Esophagus muscularis mucosa (tissue), 4 donors: ENCODE measurements around the gene XRCC6. TPM values are rescaled to one million over a fixed set of nuclear protein-coding genes. Genes with fewer than 3 reads are reported as not detected.

Experiments used
- DNase-seq: peaks from one replicate; pipeline ENCODE4 v3.0.0-alpha.2; 2017; ENCODE audit errors: extremely low spot score
- H3K27ac ChIP-seq, 4 donors: fragments of 200-600 bp; sonication (generic); replicated peaks in 1 of 4; 1 replicate in 3 of 4; 2 replicates in 1 of 4; pipeline ENCODE4 v1.5.1; 2016 to 2019; ENCODE audit warnings: mild to moderate bottlenecking in 1 of 4
- H3K27me3 ChIP-seq, 4 donors: fragments of 200-600 bp; sonication (generic); one replicate each; pipeline versions ENCODE4 v1.5.1 to v1.6.0; 2016 to 2019
- H3K36me3 ChIP-seq, 4 donors: fragments of 200-600 bp; sonication (generic); one replicate each; pipeline ENCODE4 v1.5.1; 2016 to 2019
- H3K4me1 ChIP-seq, 4 donors: fragments of 200-600 bp; sonication (generic); one replicate each; pipeline ENCODE4 v1.5.1; 2016 to 2019
- H3K4me3 ChIP-seq, 4 donors: fragments of 200-600 bp; sonication (generic); 1 replicate in 2 of 4; 2 replicates in 2 of 4; pipeline ENCODE4 v1.5.1; 2016 to 2019; ENCODE audit warnings: mild to moderate bottlenecking in 4 of 4, moderate library complexity in 1 of 4
- H3K9me3 ChIP-seq, 4 donors: fragments of 200-600 bp; sonication (generic); 1 replicate in 3 of 4; 2 replicates in 1 of 4; pipeline ENCODE4 v1.5.1; 2016 to 2019
- EP300 ChIP-seq: sonication (generic); formaldehyde crosslinking; IDR thresholded peaks from one replicate; pipeline ENCODE4 v1.6.1; 2017; ENCODE audit warnings: antibody characterized with exemption
- POLR2A ChIP-seq: fragments of 450-650 bp; IDR thresholded peaks from one replicate; pipeline ENCODE4 v1.6.1; 2017; ENCODE audit warnings: antibody characterized with exemption, moderate library complexity, mild to moderate bottlenecking, low read depth
- POLR2AphosphoS5 ChIP-seq, 2 donors: sonication (generic); formaldehyde crosslinking; IDR thresholded peaks; one replicate each; pipeline ENCODE4 v1.6.1; 2017; ENCODE audit warnings: antibody characterized with exemption in 2 of 2
- WGBS: methylation state at CpG from one replicate; pipeline ENCODE4 v1.1.5; 2018; 5-methylcytosine and 5-hydroxymethylcytosine counted together
- intact Hi-C: fragments of 100-400 bp; cut with DNase I; formaldehyde crosslinking; loops from one replicate; pipeline ENCODE4 v1.15.1; 2023
- small RNA-seq, 3 donors: library from RNA; depleted of rRNA; stranded (forward); fragments of <200 nt; gene quantifications; one replicate each; pipeline ENCODE3, GENCODE V24; 2016
- total RNA-seq, 4 donors: library from RNA; depleted of rRNA; stranded (reverse); fragments of >200 nt; gene quantifications; one replicate each; pipeline versions ENCODE4 v1.1.0 to v1.2.1, GENCODE V29; 2016
- TF ChIP-seq, protein P1 (sequence below), 3 experiments: fragments of 200-600 bp in 2 of 3; fragments of 450-650 bp in 1 of 3; sonication (generic) in 2 of 3; IDR thresholded peaks; one replicate each; pipeline ENCODE4 v1.5.1; 2017 to 2019; ENCODE audit warnings: antibody characterized with exemption in 3 of 3, mild to moderate bottlenecking in 2 of 3, moderate library complexity in 1 of 3

The XRCC6 gene
- total RNA-seq, 4 donors from 2014 or later, result 181 to 255 (median 233) TPM

DNA sequence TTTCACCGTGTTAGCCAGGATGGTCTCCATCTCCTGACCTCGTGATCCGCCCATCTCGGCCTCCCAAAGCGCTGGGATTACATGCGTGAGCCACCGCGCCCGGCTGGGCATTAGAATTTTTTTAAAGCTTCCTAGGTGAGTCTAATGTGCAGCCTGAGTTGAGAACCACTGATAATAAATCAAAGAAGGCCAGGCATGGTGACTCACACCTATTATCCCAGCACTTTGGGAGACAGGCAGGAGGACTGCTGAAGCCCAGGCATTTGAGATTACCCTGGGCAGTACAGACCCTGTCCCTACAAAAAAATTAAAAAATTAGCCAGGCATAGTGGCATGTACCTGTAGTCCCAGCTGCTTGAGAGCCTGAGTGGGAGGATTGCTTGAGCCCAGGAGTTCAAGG is 91.9 kb downstream of the XRCC6 start:
- no peaks in the 10 kb centered on the region for H3K4me1 ChIP-seq
- H3K9me3 ChIP-seq, result no peaks in the 10 kb centered on the region
- no peaks in the 10 kb centered on the region for H3K27me3 ChIP-seq
- intact Hi-C loops, result no loop called here
- H3K27ac ChIP-seq, result no peak overlapping the region
- 94% methylated on average over 9 of the region's 9 CpGs for WGBS
- H3K4me3 ChIP-seq, result no peak overlapping the region
- TF ChIP-seq EP300, result no peak
- TF ChIP-seq, protein P1, sequence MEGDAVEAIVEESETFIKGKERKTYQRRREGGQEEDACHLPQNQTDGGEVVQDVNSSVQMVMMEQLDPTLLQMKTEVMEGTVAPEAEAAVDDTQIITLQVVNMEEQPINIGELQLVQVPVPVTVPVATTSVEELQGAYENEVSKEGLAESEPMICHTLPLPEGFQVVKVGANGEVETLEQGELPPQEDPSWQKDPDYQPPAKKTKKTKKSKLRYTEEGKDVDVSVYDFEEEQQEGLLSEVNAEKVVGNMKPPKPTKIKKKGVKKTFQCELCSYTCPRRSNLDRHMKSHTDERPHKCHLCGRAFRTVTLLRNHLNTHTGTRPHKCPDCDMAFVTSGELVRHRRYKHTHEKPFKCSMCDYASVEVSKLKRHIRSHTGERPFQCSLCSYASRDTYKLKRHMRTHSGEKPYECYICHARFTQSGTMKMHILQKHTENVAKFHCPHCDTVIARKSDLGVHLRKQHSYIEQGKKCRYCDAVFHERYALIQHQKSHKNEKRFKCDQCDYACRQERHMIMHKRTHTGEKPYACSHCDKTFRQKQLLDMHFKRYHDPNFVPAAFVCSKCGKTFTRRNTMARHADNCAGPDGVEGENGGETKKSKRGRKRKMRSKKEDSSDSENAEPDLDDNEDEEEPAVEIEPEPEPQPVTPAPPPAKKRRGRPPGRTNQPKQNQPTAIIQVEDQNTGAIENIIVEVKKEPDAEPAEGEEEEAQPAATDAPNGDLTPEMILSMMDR (IDR thresholded peaks at IDR 0.05), result no peak
- TF ChIP-seq POLR2AphosphoS5 (IDR thresholded peaks at IDR 0.05), result no peak
- TF ChIP-seq POLR2A, result no peak
- H3K36me3 ChIP-seq, result no peaks in the 10 kb centered on the region
- DNase-seq, result no peak

Small RNAs within 50 kb of the gene (small RNA-seq; reads per million reads assigned to genes)
- gene HMGN2P10 (0 reads per million in 3 donors), gene RF00019 (0 reads per million in 3 donors), gene RNU6-476P (0 reads per million in 3 donors)

Other genes with a start within 250 kb of the XRCC6 start
- gene TEF, start 239.4 kb upstream of the XRCC6 start, total RNA-seq, result 10 to 100 TPM; 19.5 to 47.8 (median 36.6) TPM
- 100 to 1,000 TPM in 1 of 4 donors, 10 to 100 TPM in 3; 56.2 to 100 (median 93.0) TPM for gene TOB2, start 174.5 kb upstream of the XRCC6 start, total RNA-seq
- 10 to 100 TPM; 36.5 to 46.1 (median 42.2) TPM for gene PHF5A, start 152.6 kb upstream of the XRCC6 start, total RNA-seq
- gene ACO2, start 152.2 kb upstream of the XRCC6 start, total RNA-seq, result 100 to 1,000 TPM; 141 to 214 (median 166) TPM
- gene POLR3H, start 76.8 kb upstream of the XRCC6 start, total RNA-seq, result 10 to 100 TPM; 20.9 to 28.2 (median 23.0) TPM
- gene CSDC2, start 60.3 kb upstream of the XRCC6 start, total RNA-seq, result 10 to 100 TPM in 1 of 4 donors, 1 to 10 TPM in 3; 2.9 to 12.4 (median 7.1) TPM
- 10 to 100 TPM; 37.4 to 54.2 (median 39.3) TPM for gene PMM1, start 31.5 kb upstream of the XRCC6 start, total RNA-seq
- 10 to 100 TPM; 18.6 to 76.5 (median 33.7) TPM for gene DESI1, start 252 bp upstream of the XRCC6 start, total RNA-seq
- gene SNU13, start 67.6 kb downstream of the XRCC6 start, total RNA-seq, result 100 to 1,000 TPM in 2 of 4 donors, 10 to 100 TPM in 2; 79.7 to 115 (median 93.3) TPM
- gene MEI1, start 78.2 kb downstream of the XRCC6 start, total RNA-seq, result 1 to 10 TPM in 1 of 4 donors, under 1 TPM in 3; 0.39 to 1.3 (median 0.44) TPM
- 10 to 100 TPM in 1 of 4 donors, 1 to 10 TPM in 3; 7.0 to 10.8 (median 8.7) TPM for gene CCDC134, start 179.4 kb downstream of the XRCC6 start, total RNA-seq
- gene SREBF2, start 211.8 kb downstream of the XRCC6 start, total RNA-seq, result 10 to 100 TPM; 56.4 to 97.7 (median 57.2) TPM